GM11168 (cell line): ENCODE data around the gene TRNP1.
"Not testable (repeated sequence)": the region's sequence is repeated elsewhere in the genome, so short reads cannot be mapped to it uniquely, and the experiment has no call there.

Experiments used
- in situ Hi-C: fragments of 300-500 bp; cut with MboI; formaldehyde crosslinking; loops from one replicate; pipeline ENCODE4 v1.12.0; 2022; ENCODE audit warnings: low sequenced_read_pairs; ENCODE audit not compliant: unreplicated experiment

TRNP1 gene

GRCh38 chr1:26971590-26971989 is 21.9 kb upstream of the TRNP1 start:
- in situ Hi-C loops: no loop called here

GRCh38 chr1:26972390-26972789 is 21.1 kb upstream of the TRNP1 start:
- in situ Hi-C loops: no loop called here

DNA sequence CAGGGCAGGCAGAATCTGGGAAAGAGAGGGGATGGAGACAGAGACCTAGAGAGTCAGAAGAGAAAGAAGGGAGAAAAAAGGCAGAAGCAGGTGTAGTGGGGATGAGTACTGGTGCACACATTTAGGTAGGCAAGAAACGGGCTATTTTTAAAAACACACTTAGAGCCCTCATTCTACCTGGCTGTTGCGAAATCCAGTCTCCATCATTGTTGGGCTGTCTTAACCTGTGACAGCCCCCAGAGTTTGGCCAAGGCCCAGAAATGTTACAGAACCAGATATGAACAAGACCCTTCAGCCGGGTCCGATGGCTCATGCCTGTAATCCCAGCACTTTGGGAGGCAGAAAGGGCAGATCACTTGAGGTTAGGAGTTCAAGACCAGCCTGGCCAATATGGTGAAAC is 20.7 kb upstream of the TRNP1 start:
- in situ Hi-C loops: no loop called here

DNA sequence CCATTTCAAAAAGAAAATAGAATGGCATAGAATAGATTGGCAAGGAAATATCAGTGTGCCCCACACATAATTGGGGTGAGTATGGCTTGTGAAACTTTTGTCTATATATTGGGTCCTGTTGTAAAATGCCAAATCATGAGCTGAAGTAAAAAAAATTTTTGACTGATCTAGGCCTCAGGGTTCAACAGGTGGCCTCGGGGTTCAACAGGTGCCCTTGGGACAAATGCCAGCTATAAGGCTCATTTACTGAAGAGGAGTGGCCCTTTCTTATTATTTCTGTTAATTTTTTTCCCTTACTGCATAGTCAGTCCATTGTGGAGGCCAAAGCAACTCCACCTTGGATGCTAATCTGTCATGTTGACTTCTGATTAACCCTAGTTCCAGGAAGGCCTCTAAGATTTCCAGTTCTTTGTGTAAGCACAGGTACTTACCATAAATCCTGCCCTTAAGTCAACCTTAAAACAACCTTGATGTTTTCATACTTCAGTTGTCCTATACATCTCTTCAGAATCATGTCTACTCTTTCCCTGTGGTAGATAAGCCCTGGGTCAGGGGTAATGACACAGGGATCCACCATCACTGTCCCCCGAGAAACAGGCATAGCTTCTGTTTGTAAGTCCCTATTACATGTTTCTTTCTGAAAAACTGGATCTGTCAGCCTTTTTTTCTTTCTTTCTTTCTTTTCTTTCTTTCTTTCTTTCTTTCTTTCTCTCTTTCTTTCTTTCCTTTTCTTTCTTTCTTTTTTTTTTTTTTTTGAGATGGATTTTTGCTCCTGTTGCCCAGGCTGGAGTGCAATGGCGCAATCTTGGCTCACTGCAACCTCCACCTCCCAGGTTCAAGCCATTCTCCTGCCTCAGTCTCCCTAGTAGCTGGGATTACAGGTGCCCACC is 16.6 kb upstream of the TRNP1 start:
- in situ Hi-C loops: no loop called here

GRCh38 chr1:26978901-26979300 is 14.6 kb upstream of the TRNP1 start:
- in situ Hi-C loops: no loop called here

GRCh38 chr1:26981146-26981846 is 12.2 kb upstream of the TRNP1 start:
- in situ Hi-C loops: no loop called here

DNA sequence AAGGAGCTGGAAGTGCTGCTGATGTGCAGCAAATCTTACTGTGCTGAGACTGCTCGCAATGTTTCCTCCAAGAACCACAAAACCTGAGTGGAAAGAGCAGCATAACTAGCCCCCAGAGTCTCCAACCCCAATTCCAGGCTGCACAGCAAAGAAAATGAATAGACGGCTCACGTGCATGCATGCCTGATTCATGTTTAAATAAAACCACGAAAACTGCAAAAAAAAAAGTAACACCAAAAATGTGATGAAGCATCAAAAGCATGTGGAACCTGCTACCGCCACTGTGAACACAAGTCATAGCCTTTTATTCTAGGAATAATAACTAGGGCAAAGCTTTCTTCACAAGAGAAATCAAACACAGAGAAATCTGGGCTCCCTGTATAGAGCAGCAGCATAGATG is 9.6 kb upstream of the TRNP1 start:
- in situ Hi-C loops: no loop called here

DNA sequence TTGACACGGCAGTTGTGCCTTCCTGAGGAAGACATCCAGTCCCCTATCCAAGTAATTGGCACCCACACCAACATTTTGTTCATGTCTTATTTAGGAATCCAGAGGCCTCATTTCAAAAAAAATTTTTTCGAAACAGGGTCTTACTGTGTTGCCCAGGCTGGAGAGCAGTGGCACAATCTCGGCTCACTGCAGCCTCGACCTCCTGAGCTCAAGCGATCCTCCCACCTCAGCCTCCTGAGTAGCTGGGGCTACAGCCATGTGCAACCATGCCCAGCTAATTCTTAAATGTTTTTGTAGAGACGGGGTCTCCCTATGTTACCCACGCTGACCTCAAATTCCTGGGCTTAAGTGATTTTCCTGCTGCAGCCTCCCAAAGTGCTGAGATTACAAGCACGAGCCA is 9.2 kb upstream of the TRNP1 start:
- in situ Hi-C loops: no loop called here

- in situ Hi-C loops: no loop called here
These were observed 6.8 kb upstream of the TRNP1 start for GRCh38 chr1:26986658-26987057.

- in situ Hi-C loops: not testable (repeated sequence)
These were observed 3.9 kb upstream of the TRNP1 start for GRCh38 chr1:26989403-26990109.

DNA sequence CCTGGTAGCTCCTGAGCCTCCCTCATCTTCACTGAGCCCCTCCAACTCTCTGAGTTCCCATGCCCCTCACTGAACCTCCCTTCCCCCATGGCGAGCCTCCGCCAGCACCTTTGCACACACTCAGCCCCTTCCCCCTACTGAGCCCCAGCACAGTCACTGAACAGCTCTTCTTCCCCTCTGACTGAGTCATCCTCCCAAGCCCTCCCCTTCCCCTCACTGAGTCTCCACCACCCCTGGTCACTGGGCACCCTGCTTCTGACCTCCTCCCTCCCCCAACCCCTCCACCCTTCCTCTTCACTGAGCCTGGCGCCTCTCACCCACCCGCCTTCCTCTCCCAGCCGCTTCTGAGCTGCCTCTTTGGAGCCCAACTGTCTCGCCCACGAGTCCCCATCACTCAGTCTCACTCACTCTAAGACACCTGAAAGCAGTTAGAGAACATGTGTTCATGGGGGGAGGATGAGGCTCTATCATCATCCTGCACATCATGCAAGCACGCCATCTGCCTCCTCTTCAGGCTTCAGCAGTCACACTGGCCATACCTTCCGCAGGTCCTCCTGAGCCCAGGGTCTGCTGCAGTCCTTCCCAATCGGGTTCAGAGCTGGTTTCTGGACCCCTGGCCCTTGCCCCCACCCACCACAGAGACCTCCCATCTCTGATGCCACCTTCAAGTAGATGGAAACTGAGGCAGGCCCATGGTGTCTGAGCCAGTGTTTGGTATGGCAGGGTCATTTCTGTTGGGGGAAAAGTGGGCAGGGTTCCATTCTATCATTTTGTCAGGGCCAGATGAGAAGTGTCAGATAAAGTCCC is 2.0 kb upstream of the TRNP1 start:
- in situ Hi-C loops: no loop called here

- in situ Hi-C loops: no loop called here
These were observed 711 bp downstream of the TRNP1 start for GRCh38 chr1:26994020-26994786.

GRCh38 chr1:26994787-26995517 is 1.5 kb downstream of the TRNP1 start:
- in situ Hi-C loops: no loop called here

GRCh38 chr1:26996024-26996423 is 2.5 kb downstream of the TRNP1 start:
- in situ Hi-C loops: no loop called here

DNA sequence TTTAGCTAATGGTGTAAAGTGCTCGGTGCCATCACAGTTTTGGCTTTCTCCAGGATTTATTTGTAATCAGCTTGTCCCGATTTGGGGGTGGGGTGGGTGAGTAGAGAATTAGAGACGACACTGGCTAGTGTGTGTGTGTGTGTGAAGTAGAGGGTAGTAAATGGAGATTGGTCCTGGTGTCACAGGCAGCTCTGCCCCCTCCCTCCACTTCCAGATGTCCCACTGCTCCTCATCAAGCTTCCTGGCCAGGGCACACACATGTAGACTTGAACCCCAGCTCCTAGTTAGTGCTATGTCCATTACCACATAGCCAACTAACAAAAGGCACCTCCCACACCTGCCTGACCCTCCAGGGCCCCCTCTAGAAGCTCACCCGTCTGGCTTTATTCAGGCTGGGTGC is 3.2 kb downstream of the TRNP1 start:
- in situ Hi-C loops: no loop called here

DNA sequence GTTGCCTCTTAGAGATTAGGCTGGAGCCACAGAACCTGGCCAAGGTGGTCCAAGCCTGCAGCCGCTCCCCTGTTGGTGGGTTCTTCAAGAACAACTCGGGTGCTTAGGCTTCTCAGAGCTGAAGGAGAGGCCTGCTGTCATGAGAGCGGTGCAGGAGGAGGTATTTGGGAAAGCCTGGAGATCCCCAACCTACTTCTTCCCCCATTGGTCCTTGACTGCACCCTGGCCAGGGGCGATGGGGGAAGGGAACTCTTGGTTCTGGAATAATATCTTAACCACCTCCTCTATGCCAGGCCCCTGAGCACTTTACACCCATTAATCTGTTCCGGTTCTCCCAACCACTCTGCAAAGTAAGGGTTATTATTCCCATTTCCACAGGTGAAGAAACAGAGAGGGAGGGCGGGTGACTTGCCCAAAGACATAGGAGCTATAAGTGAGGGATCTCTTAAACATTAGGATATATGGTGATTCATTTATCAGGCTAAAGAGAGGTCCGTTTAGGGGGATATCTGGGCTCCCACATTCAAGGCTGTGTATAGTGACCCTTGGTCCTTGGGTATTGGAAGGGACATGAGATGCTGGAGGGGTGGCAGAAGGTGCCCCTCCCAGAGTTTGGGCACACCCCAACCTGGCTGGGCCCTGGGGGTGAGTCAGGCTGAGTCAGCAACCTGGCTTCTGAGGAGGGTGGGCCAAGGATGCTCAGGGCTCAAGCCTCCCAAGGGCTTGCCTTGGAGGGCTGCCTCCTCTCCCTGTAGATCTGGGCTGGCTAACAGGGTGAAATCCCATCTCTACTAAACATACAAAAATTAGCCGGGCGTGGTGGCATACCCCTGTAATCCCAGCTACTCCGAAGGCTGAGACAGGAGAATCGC is 5.2 kb downstream of the TRNP1 start:
- in situ Hi-C loops: no loop called here

DNA sequence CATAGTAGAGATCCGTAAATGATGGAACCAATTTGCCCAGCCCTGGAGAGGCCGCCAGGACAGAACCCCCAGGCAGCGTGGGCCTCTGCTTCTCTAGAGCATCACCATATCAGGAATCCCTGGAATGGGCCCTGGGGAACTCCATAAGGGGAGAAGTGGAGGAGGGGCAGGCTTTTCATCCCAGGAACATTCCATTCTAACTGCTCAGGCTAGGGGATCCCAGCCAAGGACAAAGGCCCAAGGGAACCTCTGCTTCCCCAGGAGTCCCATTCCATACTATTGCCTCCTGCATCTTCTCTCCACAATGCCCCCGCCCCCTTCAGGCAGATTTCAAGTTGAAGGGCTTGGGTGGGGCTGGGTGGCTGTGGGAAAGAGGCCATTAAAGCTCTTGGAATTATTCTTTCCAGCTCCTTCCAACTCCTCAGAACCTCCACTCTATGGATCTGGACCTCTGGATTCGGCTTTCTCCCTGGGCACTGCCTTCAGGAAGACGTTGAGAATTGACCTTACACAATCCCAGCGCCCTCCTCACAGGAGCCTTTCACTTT is 6.0 kb downstream of the TRNP1 start:
- in situ Hi-C loops: no loop called here
